AG08396 (cell line): ENCODE results near the gene SYPL1.

ENCODE experiments used
- DNase-seq: peaks from one replicate; pipeline ENCODE4 v3.0.0; 2012; ENCODE audit warnings: low spot score, mixed read lengths

The SYPL1 gene

DNA sequence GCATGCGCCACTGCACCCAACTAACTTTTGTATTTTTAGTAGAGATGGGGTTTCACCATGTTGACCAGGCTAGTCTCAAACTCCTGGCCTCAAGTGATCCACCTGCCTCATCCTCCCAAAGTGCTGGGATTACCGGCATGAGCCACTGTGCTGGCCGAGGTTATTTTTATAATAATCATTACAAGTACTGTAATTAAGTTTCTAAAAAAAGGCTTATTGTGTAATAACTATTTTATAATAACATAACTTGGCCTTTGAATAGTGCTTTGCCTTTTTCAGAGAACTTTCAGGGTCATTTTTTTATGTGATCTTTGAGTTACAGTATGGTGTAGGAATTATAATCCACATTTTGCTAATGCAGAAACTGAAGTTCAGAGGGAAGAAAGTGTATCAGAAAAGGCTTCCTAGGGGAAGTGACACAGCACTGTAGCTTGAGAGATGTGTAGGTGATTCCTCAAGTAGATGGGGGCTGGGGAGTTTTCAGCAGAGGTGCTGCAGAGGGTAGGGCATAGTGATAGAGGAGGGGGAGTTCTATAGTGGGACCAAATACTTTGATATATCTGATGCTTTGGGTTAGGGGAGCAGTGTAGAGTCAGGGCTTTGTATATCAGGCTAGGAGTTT lies 9.2 kb upstream of the SYPL1 start:
- DNase-seq: no peak

DNA sequence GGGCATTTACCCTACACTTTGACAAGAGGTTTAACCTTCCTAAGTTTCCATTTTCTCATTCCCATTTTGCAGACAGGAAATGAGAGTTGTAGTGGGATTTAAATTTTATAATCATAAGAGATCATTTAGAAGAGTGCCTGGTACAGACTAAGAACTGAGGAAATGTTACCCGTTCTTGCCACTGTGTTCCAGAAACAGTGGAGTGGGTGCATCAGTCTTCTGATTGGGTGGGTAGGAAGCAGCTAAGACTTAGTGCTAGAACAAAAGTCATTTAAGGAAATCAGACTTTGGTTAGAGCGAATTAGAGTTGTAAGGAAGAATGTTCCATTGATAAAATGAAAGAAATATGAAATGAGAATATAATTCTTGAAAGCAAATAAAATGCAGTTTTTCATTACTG lies 8.4 kb upstream of the SYPL1 start:
- DNase-seq: no peak

DNA sequence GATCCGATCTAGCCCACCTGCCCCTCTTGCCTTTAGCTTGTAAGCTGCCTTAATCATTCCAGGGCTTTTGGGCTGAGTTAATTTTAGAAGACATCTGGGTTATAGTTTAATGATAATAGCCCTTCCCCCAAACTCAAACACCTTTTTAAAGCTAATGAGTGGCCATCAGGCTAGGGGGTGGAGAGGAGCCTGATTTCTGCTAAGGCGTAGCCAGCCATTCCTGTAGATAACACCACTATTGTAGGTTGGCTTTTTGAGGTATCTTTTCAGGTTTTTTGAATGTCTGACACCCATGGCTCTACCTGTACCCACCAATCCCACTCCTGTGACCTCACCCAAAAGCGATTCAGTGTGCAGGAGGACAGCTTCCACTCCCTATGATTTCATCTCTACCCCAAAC lies 7.6 kb upstream of the SYPL1 start:
- no peak for DNase-seq

DNA sequence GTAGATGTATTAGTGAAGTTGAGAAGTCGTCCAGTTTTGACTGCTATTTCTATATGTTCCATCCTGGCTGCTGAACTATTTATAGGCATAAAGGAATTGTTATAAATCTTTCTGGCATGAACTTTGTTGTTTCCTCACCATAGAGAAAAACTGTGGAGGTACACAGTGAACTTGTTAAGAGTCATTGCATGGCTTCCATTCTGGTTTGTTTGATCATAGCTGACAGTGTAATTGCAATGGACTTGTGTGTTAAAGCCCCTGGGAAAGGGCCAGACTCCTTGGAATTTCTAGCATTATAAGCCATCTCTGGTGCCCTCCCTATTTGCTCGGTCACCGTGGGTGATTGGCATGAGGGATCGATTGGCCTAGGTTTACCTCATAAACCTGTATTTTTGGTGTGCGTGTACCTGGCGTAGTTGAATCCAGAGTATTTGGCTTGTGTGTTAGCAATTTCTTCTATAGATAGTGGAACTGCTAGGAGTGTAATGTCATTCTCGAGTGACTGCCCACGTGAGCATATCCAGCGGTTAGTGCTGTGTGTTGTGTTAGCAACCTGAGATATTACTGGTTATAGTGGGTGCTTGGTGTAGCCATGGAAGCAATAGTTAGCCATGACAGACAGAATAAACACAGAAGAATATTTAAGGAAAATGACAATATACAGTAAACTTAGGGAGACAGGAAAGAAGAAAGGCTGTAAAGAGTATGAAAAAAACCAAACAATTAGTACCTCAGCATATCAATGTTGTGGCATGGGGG lies 5.9 kb upstream of the SYPL1 start:
- no peak for DNase-seq

DNA sequence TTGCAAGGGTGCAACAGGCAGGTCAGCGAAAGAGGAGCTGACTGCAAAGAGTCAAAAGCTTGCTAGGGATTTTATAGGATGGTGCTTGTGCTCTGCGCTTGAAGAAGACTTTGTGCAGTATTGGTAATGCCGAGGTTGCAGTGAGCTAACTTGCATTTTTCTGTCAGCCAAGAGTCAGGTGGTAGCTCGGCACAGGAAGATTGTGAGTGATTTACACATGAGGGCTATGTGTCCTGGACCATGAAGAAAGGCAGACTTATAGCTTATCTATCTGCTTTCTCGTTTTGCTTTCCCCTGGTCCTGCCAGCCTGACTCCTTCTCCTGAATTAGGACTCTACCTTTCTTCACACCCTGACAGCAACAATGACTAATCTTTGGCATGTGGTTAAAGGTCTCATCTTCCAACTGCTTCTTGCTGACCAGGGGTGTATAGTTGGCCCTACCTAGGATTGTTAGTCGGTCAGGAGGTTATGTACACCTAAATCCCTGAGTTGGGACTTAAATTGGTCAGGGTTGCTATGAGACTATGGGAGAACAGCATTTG lies 4.1 kb upstream of the SYPL1 start:
- no peak for DNase-seq

DNA sequence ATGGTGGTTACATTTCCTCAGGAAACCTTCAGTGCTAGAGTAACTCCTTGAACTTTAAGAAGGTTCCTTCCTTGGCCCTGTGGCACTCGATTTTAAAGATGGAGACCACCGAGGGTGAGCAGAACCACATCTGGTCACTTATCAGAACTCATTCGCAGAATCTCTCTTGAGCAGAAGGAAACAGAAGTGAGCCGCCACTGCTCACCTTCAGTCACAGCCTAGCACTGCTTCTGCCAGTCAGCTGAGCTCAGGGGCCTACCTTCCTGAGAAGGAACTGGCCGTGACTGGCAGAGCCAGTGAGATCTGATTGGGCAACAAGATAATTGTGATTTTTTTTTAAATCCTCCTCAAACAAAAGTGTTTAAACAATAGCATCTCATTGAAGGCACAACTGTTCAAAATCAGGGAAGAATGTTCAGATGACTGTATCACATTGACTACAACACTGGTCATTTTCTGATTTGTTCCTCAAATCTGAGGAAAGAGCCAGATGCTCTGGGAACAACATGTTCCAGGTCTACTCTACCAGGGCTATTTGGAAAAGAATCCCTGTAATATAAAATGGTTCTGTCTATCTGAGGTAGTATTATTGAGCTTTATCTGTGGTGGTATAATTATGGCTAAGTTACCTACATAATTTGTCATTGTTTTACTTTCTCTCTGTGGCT lies 2.7 kb upstream of the SYPL1 start:
- DNase-seq: no peak

DNA sequence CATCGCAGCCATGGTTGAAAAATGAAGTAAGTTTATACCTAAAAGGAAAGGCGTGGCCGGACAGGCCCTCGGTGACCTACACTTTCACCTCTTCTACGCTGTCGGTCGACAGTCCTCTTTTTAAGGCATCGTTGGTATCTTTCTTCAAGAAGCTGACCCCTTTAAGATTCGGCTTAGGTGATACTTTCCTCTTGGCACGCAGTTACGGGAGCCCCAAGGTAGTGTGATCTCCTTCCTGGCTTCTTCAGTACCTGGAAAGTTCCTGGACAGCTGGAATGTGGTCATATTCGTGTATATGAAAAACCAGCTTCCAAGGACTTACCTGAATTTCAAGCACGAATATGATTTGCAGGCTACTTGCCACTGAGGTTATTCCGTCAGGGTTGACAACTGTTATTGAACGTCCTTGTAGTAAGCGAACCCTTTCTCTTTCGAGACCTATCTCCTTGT lies 885 bp upstream of the SYPL1 start:
- no peak for DNase-seq

DNA sequence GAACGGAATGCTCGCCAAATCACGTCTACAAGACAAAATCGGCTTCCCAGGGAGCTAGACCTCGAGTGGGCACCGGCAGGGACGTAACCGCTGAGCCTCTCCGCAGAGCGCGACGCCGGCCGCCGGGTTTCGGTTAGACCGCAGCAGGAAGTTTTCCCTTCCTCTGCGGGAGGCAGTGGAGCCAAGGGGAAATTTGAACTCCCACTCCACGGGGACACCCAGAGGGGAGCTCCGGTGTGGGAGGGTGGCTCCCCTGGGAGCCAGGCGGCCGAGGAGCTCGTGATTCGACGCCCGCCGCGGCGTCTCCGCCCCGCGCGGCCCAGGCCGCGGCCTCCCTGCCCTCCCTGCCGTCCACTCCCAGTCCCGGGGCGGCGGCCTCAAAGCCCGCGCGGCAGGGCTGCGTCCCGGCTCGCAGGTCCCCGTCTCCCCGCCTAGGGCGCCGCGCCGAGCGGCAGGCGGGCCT lies 426 bp downstream of the SYPL1 start:
- peak; percentile 81 for DNase-seq

DNA sequence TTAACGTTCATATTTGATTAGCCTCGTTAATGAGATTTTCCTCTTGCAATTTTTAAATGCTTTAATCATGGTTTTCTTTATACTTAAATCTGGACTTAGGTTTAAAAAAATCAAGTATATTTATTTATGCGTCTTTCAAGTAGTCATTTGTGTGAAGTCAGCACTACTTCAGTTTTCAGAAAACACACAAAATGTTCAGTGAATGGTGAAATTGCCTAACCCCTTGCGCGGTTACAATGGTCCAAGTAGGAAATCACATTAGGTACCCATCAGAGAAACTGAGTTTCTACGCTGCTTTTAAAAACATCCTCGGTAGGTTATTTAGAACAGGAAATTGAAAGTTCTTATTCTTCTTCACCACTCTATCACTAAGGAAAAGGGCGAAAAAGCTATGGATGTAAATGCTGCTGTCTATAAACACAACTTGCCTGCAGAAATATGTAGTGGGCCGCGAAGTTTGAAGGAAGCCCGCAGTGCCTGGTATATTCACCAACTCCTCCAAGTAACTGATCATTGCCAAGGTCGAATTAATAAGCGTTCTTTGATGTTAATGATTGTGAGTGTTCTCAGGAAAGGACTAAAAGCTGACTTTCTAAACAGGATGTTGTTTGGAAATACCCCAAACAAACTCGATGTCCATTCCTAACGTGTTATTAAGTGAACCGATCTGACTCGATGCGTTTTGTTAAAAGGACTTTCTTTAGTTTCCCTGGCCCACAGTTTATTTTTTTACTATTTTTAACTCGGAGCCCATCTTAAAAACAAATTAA lies 1.0 kb downstream of the SYPL1 start:
- no peak for DNase-seq

DNA sequence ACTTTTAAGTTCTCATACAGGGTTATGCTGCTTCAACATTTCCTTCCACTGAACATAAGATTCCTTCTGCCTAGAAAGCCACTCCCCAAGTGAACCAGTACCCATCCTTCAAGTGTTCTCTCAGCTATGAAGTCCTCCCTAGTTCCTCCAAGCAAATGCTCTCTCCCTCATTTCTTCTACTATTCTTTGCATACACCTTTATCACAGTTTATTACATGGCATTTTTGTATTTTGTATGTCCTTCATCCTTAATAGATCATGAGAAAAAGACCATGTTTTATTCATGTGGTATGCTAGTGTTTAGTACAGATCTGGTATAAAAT lies 1.9 kb downstream of the SYPL1 start:
- no peak for DNase-seq

DNA sequence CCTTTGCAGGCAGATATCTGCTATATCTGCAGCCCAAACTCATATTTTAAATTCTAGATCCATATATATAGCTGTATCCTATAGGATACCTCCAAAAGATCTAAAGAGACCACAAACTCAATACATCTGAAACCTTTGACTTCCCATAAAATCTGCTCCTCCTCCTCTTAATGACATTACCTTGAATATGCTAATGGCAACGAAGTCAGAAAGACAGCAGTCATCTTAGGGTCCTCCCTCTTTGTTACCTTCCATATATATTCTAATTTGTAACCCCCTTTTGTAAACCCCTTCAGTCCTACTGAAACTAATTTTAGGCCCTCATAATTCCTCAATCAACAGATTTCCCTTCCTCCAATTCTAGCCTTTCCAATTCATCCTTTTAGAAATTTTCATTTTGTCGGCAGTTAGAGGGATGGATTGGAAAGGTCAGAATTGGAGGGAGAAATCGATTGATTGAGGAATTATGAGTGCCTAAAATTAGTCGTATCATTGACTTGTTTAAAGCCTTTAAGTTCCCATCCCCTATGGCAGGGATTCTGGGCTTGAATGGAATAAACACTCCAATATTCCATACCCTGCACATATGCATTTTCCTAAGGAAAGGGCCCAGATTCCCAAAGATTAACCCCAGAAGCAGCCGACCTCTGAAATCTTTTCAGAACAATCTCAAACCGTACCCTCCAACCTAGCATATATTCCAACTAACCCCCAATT lies 2.4 kb downstream of the SYPL1 start:
- no peak for DNase-seq

DNA sequence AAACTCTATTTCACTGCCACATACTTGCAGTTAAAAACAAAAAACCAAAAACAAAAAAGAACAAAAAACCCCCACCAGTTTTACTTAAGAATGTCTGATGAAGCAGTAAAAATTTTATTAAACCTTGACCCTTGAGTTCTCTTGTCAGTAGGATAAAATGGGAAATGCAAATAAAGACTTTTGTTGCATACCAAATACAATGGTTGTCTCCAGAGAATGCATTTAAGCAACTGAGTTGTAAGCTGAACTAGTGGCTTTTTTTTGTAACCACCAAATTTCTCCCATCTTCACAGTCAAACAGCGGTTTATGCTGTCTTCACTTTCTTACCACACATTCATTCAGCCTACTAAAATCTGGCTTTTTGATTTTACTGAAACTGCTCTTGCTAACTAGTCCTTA lies 3.1 kb downstream of the SYPL1 start:
- DNase-seq: no peak

DNA sequence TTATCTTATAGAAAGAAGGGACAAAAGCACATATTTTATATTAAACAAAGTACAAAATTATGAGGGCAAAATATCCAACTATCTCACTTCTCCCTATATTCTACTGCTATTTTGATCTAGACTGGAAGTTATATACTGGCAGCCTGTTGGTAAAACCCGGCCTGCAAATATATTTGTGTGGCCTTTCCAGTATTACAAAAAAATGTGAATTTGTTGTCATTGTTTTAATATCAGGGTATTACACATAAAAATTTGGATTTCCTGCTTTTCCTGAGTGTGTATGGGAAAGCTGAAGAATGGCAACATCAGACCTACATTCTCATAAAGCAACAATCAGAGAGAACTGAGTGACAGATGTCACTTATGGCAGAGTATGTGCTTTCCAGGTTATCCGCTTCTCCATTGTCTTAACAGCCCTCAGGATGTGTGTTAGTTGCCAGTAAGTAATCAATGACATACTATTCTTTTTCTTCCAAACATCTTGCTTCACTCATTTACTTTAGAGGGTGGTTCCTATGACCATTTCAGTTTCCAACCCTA lies 7.3 kb downstream of the SYPL1 start:
- DNase-seq: no peak

DNA sequence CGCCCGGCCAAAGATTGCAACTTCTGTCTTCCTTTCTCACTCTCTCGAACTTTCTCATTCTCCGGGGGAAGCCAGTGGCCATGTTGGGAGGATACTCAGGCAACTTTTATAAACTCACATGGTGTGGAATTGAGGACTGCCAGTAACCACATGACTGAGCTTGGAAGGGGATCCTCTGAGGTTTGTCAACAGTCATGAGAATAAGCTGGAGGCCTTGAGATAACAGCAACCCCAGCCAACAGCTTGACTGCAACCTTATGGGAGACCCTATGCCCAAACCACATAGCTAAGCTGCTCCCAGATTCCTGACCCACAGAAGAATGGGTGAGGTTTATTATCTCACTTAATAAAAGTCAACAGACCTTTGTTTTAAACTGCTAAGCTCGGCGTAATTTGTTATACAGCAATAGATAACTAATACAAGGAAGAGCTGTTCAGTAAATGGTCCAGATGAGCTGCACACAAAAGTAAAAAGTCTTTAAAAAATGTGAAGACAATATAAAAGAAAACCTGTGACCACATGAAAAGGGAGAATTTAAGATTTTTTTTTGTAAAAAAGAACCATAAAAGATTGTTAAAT lies 9.6 kb downstream of the SYPL1 start:
- DNase-seq: no peak

DNA sequence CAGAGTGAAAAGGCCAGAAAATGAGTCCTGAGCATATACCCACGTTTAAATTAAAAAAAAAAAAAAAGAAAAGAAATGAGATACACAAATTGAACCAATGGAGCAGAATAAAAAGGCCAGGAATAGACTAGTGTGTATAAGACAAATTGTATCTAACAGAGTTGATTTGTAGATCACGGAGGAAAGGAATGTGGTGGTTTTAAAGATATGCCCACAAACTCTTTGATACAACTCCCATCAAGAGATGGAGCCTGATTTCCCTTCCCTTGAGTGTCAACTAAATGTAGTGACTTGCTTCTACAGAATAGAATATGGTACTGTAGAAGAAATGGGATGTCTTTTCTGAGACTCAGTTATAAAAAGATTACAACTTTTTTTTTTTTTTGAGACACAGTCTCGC lies 10.4 kb downstream of the SYPL1 start:
- DNase-seq: no peak

DNA sequence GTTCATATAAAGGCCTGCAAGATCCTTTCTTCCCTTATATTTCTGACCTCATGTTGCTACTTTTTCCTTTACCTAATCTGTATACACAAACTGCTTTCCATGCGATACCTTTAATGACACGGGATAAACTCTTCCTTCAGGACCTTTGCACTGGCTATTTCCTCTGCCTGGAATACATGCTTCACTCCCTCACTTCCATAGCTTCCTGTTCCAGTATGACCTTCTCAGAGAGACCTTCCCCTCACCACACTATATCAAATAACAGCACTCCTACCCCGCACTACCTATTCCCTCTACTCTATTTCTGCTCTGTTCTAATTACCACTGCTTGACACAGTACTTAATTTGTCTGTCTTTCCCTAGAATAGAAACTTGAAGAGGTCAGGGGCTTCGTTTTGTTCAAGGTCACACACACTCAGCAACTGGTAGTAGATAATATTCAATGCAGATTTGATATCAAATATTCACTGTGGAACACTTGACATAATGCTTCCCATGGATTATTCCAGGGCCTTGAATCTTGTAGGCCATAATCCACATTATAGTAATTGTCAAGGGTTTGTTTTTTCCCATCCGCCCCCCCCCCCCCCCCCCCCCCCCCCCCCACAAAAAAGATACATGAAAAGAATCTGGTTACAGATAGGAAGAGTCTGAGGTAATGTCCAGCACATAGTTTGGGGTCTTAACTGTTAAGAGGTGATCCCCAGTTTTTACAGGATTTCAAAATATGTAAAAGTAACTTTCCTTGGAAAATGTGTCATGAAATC lies 11.1 kb downstream of the SYPL1 start:
- DNase-seq: no peak

DNA sequence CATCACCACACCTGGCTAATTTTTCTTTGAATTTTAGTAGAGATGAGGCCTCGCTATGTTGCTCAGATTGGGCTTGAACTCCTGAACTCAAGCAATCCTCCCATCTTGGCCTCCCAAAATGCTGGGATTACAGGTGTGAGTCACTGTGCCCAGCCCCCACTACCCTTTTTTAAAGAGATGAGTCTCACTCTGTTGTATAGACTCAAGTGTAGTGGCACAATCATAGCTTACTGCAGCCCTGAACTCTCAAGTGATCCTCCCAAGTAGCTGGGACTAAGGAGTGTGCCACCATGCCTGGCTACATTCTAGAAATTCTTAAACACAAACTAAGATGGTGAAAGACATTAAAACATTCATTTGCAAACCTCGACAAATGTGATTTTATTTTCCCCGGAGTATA lies 12.6 kb downstream of the SYPL1 start:
- DNase-seq: no peak

DNA sequence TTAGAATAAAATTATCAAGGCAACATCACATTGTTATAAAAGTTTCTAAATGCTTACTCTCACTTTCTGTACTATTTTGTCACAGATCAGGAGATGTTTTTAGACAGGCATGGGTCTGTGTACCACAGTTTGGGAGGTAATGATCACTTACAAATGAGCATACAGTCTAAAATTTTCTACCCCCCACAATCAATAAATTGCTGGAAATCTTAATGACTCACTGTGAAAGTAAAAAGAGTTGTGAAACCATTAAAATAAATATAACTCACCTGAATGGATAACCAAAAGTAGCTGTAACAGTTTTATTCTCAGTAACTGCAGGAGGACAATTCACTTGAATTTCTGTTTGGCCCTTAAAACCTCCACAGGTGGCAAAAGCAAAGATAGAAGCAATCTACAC lies 13.2 kb downstream of the SYPL1 start:
- DNase-seq: no peak

DNA sequence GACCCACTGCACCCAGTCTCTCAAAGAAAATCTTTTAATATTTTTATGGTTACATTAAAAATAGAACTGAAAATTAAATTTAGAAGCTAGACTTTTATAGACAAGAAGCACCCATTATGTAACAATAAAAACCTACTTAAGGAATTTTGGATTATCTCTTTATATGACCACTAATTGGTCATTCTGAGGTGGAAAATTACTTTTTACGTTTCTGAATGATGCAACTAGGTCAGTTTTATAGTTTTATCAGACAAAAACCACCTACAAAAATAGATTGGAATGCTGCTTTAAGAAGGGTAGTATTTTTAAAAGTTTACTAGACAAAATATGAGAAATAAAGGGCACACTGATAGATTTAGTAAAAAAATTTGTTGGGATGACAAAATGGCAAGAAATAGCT lies 16.5 kb downstream of the SYPL1 start:
- DNase-seq: no peak

DNA sequence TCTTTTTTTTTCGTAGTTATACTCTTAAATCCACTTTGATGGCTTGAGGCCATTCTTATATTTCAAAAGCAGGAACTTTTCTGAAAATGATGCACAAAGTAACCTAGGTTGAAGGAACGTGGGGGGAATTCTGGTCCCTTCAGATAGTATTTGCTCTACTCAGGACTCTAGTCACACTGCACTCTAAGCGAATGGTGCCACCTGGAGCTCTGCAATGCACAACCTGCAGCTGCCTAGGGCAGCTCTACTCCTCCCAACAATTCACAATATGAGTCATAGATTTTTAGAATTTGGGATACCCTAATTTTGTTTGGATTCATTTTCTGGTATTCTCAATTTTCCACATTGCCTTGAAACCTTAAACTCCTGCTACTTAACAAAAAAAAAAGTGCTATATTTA lies 17.3 kb downstream of the SYPL1 start:
- DNase-seq: no peak
